Mucosa of gallbladder (tissue), 1 donor: ENCODE measurements around the gene NME9. TPM values are rescaled to one million over a fixed set of nuclear protein-coding genes. Genes with fewer than 3 reads are reported as not detected.

Source experiments
- DNase-seq: peaks from one replicate; pipeline ENCODE4 v3.0.0-alpha.2; 2020; ENCODE audit warnings: low spot score
- total RNA-seq: library from RNA; stranded (reverse); gene quantifications from one replicate; pipeline ENCODE4 v1.2.1, GENCODE V29; 2021
- donor health status: DM: no; HTN: no; CAD: no.

NME9 gene
- total RNA-seq, 1 donor from 2014 or later: 2.6 TPM

- DNase-seq: no peak
Observed at GRCh38 chr3:138282836-138283235, 46.8 kb downstream of the NME9 start.

- no peak for DNase-seq
Observed at GRCh38 chr3:138281561-138281960, 48.1 kb downstream of the NME9 start.

- no peak for DNase-seq
Observed at GRCh38 chr3:138271189-138271794, 58.4 kb downstream of the NME9 start.

- DNase-seq: no peak
Observed at GRCh38 chr3:138270245-138270644, 59.4 kb downstream of the NME9 start.

- no peak for DNase-seq
Observed at GRCh38 chr3:138267083-138267482, 62.6 kb downstream of the NME9 start.

GRCh38 chr3:138265745-138266144, 63.9 kb downstream of the NME9 start:
- DNase-seq: no peak

- DNase-seq: no peak
Observed at GRCh38 chr3:138263104-138263503, 66.5 kb downstream of the NME9 start.

- DNase-seq: no peak
Observed at GRCh38 chr3:138260611-138261010, 69.0 kb downstream of the NME9 start.

- DNase-seq: no peak
Observed at GRCh38 chr3:138259126-138259525, 70.5 kb downstream of the NME9 start.

- DNase-seq: no peak
Observed at GRCh38 chr3:138257986-138258385, 71.7 kb downstream of the NME9 start.

GRCh38 chr3:138256022-138256421, 73.6 kb downstream of the NME9 start:
- no peak for DNase-seq

GRCh38 chr3:138254216-138254615, 75.4 kb downstream of the NME9 start:
- DNase-seq: no peak

GRCh38 chr3:138253609-138254008, 76.0 kb downstream of the NME9 start:
- DNase-seq: no peak

Other genes with a start within 250 kb of the NME9 start
- 13.7 TPM for gene DZIP1L, start 214.2 kb downstream of the NME9 start, total RNA-seq
- gene A4GNT, start 197.5 kb downstream of the NME9 start, total RNA-seq: not detected
- 19.2 TPM for gene DBR1, start 154.9 kb downstream of the NME9 start, total RNA-seq
- gene ARMC8, start 142.6 kb downstream of the NME9 start, total RNA-seq: 40.8 TPM
- gene MRAS, start 18.7 kb upstream of the NME9 start, total RNA-seq: 31.7 TPM
- 5.1 TPM for gene ESYT3, start 104.8 kb upstream of the NME9 start, total RNA-seq